Gastroesophageal sphincter (tissue), 3 donors: Measurements from ENCODE around the gene SNX24.

Source experiments
- POLR2A ChIP-seq, 2 donors: fragments of 450-650 bp; IDR thresholded peaks; one replicate each; pipeline ENCODE4 v1.6.1; 2017; ENCODE audit warnings: antibody characterized with exemption in 2 of 2, mild to moderate bottlenecking in 2 of 2, moderate library complexity in 1 of 2
- POLR2AphosphoS5 ChIP-seq: sonication (generic); formaldehyde crosslinking; IDR thresholded peaks from one replicate; pipeline ENCODE4 v1.6.1; 2017; ENCODE audit warnings: antibody characterized with exemption
- TF ChIP-seq, protein P1 (sequence below), 4 experiments: fragments of 200-600 bp in 2 of 4; fragments of 450-650 bp in 2 of 4; sonication (generic) in 1 of 4; IDR thresholded peaks; one replicate each; pipeline ENCODE4 v1.5.1; 2017 to 2019; ENCODE audit warnings: antibody characterized with exemption in 4 of 4, mild to moderate bottlenecking in 2 of 4, moderate library complexity in 2 of 4

- no peak for TF ChIP-seq POLR2AphosphoS5
- TF ChIP-seq, protein P1, sequence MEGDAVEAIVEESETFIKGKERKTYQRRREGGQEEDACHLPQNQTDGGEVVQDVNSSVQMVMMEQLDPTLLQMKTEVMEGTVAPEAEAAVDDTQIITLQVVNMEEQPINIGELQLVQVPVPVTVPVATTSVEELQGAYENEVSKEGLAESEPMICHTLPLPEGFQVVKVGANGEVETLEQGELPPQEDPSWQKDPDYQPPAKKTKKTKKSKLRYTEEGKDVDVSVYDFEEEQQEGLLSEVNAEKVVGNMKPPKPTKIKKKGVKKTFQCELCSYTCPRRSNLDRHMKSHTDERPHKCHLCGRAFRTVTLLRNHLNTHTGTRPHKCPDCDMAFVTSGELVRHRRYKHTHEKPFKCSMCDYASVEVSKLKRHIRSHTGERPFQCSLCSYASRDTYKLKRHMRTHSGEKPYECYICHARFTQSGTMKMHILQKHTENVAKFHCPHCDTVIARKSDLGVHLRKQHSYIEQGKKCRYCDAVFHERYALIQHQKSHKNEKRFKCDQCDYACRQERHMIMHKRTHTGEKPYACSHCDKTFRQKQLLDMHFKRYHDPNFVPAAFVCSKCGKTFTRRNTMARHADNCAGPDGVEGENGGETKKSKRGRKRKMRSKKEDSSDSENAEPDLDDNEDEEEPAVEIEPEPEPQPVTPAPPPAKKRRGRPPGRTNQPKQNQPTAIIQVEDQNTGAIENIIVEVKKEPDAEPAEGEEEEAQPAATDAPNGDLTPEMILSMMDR (IDR thresholded peaks at IDR 0.05) = no peak
- no peak for TF ChIP-seq POLR2A (IDR thresholded peaks at IDR 0.05)
Observed at GRCh38 chr5:122942164-122942914, 96.9 kb downstream of the SNX24 start.
